ENCODE measurements around the gene GLP1R.

DNA sequence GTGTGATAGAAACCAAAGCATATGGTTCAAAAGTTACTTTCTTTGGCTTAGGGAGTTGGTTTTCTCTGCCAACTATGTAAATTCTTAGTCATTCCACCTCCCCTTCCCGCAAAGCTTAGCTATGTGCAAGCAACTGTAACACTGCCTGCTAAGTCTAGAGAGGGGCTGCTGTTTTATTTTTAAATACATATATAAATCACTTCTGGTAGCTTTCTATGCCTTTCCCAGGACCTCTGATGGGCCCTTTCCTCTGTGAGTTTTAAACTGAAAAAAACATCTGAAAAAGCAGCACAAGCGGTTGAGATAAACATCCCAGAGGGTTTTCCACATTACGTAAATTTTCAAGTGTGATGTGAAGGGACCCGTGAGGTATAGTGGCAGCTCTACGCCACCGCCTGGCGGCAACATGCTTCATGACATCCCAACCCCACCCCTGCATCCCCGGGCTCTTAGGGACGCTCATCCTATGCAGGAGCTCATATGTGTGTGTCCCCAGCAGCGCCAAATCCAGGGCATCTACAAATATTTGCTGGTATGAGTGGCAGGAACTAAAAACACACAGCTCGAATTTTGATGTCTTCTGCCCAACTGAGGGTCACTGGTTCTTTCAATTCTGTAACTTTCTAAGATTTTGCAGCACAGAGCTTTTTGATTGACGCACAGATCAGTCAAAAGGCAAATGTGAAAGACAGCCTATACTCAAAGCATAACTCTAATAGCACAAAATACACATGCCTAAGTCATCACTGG is 53.7 kb downstream of the GLP1R start:
- TF ChIP-seq, protein P1, sequence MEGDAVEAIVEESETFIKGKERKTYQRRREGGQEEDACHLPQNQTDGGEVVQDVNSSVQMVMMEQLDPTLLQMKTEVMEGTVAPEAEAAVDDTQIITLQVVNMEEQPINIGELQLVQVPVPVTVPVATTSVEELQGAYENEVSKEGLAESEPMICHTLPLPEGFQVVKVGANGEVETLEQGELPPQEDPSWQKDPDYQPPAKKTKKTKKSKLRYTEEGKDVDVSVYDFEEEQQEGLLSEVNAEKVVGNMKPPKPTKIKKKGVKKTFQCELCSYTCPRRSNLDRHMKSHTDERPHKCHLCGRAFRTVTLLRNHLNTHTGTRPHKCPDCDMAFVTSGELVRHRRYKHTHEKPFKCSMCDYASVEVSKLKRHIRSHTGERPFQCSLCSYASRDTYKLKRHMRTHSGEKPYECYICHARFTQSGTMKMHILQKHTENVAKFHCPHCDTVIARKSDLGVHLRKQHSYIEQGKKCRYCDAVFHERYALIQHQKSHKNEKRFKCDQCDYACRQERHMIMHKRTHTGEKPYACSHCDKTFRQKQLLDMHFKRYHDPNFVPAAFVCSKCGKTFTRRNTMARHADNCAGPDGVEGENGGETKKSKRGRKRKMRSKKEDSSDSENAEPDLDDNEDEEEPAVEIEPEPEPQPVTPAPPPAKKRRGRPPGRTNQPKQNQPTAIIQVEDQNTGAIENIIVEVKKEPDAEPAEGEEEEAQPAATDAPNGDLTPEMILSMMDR (conservative IDR thresholded peaks at IDR 0.05; ENCODE audit: low read length), result no peak
- no peak for TF ChIP-seq EZH2phosphoT487 (IDR thresholded peaks at IDR 0.05; ENCODE audit: borderline replicate concordance)

Measured in Loucy (cell line).